Measurements from ENCODE around the gene ANKRD9.

The ANKRD9 gene

DNA sequence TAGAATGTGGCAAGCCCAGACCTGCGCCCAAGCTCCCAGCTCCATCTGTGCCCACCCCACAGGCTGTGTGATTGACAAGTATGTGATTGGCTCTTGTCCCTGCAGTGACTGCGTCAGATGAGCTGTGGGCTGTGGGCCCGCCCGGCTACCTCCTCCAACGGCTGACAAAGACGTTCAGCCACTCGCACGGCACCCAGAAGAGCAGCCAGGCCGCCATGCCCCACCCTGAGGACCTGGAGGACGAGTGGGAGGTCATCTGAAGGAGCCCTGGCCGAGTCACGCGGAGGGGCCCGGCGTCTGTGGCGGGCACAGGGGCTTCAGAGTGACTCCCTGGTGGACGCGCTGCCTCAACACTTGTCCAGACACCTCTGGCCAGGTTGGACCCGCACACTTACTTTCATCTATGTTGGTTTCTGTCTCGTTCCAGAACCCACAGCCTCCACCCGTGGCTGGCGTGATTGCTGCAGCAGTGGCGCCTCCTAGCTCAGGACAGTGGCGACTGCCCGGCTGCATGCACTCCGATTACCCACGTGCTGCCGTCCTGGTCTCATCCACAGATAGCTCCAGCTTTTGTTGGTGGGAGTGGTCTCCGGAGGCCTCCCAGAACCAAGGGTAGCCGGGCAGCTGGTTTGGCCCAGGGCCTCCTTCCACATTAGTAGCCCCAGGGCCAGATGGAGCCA lies 11.4 kb downstream of the ANKRD9 start:
- no peak for DNase-seq (ENCODE audit: low read depth)

DNA sequence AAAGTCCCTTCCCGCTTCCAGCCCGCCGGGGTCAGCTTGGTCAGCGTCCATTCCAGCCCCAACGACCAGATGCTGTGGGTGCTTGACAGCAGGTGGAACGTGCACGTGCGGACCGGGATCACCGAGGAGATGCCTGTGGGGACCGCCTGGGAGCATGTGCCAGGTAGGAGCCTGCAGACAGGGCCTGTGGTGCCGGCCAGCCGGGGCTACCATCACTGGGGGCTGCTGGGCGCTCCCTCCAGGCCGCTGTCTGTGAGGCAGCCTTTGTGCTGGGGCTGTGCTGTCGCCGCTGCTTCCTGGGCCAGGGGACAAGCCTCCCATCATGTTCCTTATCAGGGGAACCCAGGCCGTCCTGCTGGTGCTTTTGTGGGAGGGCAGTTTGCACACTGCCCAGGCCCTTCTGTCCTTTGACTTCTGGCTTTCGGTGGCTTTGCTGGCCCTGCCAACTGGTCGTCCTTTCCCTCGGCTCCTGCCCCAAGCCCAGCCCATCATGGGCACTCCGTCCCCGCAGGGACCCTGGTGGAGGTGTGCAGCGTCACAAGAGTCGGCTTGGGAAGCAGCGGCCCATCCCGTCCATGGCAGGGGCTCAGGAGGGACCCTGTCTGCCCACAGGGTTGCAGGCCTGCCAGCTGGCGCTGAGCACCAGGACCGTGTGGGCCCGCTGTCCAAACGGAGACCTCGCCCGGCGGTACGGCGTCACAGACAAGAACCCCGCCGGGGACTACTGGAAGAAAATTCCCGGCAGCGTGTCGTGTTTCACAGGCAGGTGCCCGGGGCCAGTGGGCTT lies 12.4 kb downstream of the ANKRD9 start:
- no peak for DNase-seq (ENCODE audit: low read depth)

DNA sequence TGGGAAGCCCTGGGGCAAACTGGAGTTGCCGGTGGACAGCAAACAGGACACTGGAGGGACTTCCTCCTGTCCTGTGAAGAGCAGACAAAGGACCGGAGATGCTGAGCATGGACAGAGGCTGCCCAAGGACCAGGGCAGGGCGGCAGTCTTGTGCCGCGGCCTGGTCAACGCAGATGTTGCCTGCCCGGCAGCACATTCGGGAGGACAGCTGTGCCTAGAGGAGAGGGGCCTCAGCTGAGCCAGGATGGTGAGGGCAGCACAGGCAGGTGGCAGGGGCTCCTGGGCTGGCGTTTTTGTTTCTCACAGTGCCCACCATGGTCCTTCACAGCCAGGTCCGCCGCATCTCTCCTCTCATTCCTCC lies 13.3 kb downstream of the ANKRD9 start:
- DNase-seq (ENCODE audit: low read depth) = no peak

DNA sequence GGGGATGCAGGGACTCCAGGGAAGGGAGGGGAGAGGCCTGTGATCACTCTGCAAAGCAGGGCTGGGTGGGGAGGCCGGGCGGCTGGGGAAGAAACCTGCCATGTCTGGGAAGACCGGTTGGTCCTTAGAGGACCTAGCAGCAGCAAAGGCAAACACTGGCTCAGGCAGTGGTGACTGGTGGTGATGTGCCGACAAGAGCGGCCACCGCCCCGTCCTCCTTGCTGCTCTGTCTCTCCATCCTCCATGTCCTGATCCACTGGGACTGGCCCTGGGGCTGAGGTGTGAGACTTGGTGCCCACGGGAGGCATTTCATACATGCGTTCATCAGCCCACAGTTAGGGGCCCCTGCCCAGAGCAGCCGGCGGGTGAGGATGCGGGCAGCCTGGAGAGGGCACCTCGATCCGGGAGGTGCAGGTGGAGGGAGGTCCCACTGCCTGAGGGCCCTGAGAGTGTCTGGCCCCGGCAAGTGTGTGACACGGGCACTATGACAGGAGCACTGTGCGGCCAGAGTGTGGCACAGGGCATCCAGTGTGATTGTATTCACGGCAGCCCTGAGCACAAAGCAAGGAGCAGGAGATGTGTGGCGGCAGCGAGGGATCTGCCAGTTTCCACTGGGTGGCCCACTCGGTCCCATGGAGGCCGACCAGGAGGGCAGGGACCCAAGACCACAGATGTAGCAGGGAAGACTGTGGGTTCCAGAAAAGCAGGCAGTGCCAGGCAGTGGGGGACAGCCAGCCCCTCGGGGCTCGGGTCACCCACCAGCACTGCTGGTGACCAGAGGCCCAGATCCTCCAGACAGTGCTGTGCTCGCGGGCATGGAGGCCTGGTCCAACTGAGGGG lies 13.9 kb downstream of the ANKRD9 start:
- no peak for DNase-seq (ENCODE audit: low read depth)

DNA sequence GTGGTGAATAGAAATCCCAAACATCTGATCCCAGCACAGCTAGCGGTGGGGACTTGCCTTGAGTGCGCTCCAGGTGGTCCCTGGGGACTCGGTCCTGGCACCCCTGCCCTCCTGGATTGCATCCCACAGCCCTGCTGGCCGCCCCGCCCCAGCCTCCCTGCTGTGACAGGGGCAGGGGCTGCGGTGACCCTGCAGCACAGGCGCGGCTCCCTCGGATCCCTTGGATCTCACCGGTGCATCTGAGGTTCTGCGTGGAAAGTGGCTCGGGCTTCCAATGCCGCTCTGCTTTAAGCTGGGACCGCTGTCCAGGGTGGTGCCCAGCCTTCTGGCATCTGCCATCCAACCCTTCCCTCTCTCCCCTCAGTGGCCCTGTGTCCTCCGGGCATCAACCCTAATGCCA lies 16.0 kb downstream of the ANKRD9 start:
- DNase-seq (ENCODE audit: low read depth) = no peak

DNA sequence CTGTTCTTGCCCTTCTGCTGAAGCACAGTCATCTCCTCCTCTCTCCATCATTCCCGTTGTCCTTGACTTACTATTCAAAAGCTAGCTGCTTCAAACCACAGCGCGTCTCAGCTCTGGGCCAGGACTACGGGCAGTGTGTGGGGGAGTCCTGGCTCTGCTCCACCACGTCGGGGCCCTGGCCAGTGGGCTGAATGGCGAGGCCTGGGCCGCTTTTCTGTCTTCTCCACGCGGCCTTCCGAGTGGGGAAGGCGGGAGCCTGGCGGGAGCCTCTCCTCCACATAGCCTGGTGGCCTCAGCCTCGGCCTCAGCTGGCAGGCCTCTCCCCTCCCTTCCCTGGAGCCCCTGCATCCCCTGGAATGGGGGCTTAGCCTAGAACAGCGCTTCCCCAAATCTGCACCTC lies 16.5 kb downstream of the ANKRD9 start:
- no peak for DNase-seq (ENCODE audit: low read depth)

DNA sequence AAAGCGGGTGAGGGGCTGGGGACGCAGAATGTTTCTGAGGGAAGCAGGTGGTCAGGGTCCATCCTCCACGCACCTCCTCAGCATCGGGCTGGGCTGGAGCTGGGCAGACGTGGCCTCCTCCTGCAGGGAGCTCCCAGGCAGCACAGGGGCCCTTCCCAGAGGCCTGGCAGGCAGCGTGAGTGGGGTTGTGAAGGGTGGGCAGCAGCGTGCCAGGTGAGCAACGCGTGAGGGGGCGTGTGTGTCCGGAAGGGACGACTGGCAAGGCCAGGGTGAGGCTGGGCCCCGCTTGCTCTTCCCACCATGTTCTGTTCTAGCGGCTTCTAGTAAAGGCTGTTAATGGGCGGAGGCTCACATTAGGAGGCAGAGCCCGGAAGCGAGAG lies 17.1 kb downstream of the ANKRD9 start:
- DNase-seq (ENCODE audit: low read depth) = no peak

DNA sequence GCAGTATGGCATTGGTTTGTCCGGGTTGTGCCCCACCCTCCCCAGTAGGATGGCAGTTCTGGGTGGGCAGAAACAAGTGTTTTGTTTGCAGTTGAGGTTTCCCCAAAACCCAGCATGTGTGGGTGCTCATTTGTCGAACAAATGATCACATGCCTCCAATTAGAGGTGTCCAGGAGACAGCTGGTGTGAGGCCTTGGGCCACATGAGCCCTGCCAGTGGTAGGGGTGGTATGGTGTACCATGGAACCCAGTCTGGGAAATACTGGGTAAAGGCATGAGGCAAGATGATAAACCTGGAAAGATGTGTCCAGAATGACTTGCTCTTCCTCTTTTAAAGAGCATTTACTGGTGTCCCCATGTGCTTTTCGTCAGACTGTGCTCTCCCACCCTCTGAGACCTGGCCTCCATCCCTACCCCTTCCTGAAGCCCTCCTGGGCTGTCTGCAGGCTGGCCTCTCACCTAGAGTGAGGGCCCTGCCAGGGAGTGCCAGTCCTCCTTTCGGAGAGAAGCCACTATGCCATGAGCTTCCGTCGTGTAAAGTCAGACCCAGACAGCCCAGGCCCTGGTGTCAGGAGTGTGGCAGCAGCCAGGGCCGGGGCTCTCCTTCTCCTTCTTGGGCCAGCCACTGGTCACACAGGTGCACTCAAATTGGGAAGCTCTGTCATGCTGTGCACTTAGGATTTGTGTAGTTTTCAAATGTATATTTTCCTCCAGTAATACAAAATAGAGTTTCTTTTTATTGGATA lies 17.6 kb downstream of the ANKRD9 start:
- DNase-seq (ENCODE audit: low read depth) = no peak

DNA sequence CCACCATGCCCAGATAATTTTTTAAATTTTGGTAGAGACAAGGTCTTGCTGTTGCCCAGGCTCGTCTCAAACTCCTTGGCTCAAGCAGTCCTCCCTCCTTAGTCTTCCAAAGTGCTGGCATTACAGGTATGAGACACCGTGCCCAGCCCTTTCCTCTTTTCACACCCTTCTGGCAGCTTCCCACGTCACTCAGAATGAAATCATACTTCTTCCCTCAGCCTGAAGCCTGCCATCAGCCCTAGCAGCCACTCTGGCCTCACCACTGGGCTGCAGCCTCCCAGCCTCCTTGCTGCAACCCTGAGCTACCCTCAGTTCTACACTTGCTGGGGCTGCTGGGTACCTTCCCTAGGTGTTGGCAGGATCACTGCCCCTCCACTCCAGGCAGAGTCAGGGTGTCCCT lies 18.2 kb downstream of the ANKRD9 start:
- no peak for DNase-seq (ENCODE audit: low read depth)

DNA sequence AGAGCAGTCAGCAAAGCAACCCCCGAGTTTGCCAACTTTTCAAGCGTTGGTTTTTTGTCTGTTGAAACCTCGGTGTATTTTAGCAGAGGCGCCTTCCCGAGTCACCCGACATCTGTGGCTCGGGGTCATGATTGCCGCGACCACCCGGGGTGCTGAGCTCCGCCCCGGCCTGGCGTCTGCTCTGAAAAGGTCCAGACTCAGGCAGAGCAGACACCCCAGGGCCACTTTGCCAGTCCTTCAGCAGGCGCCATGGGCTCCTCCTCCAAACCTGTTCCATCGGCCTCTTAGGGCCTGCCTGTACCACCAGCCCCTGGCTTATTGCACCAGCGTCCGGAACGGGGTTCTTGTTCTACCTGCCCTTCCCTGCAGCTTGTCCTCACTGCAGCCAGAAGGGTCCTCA lies 19.1 kb downstream of the ANKRD9 start:
- DNase-seq (ENCODE audit: low read depth) = no peak

DNA sequence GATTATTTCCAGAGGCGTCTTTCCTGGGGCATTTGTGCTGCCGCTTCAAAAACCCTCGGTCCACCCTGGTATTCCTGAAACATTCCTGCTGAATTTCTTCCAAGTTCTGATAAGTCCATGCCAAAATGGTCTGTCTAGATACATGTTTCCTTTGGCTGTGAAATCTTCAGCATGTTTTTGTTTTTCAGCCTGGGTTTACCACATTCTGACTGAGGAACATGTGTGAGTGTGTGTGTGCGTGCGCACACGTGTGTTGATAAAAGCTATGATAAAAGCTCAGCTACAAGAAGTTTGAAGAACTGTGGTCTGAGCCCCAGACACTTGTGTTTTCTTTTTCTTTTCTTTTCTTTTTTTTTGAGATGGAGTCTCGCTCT lies 22.4 kb downstream of the ANKRD9 start:
- no peak for DNase-seq (ENCODE audit: low read depth)

DNA sequence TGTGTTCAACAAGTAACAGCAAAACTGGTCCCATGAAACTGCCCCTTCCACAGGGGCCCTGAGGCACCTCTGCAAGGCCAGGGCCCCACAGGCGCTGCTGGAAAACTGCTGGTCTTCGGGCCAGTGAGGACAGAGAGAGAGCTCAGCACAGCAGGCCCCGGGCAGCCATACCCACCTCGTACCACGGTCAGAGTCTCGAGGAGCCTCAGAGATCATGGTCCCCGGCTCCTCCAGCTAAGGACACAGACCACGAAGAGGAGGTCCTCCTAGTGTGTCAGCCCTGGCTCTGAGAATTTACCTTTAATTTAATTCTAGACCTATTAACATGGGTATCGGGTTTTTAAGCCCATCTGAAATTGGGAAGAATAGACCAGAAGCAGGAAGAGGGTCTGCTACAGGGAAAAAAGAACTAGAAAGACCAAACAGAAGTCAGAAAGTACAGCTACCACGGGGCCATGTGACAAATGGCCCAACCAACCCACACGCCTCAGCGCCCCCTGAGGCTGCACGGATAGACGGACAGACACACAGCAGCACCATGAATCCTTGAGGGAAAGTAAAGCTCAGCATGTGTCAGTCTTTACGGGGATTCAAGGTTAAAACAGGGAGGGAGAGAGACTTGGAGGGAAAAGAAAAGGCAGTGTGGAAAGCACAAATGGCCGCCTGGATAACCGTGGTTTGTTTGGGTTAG lies 22.9 kb downstream of the ANKRD9 start:
- DNase-seq (ENCODE audit: low read depth) = no peak

DNA sequence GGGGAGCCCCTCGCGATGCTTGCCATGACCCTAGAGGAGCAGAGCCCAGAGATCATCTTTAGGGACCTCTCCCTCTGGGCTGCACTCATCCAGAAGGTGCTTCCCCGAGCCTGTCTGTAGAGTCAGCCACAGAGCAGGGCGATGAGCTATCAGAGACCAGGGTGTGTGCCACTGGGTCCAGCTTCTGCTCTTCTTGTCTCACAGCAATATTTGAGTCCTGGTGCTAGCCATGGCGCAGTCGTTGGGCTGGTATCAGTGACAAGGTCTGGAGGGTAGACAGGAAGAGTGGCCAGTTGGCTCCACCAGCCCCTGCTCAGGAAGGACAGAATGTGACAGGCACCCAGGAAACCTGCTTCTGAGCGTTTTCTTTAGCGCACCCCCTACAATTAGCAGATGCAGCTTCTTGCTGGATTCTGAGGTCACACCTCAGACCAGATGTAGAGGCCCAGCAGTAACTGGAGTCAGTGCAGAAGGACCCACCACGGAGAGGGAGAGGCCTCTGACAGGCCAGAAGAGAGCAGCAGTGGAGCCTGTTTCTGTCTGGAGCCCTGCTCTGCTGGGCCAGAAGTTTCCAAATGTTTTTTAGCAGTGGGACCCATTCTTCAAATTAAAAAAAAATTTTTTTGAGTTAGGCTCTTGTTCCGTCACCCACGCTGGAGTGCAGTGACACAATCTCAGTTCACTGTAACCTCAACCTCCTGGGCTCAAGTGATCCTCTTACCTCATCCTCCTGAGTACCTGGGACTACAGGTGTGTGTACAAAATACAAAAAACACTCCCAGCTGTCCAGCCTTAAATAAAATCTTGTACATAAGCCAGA lies 23.7 kb downstream of the ANKRD9 start:
- no peak for DNase-seq (ENCODE audit: low read depth)

DNA sequence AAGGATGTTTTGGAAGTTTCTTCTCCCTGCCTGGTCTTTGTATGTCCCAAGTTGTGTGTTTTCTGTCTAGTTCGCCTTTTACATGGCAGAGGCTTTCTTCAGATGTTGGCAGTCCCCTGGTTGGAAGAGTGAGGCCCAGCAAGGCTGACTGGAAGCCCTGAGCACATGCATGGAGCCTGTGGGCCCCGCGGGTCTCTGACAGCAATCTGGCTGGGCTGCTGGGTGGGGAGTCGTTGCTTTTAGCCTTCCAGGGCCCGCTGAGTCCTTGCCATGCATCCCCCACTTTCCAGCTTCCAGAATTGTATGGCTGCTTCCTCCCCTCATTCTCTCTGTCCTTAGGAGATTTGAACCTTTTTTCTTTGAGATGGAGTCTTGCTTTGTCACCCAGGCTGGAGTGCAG lies 25.3 kb downstream of the ANKRD9 start:
- DNase-seq (ENCODE audit: low read depth) = no peak

DNA sequence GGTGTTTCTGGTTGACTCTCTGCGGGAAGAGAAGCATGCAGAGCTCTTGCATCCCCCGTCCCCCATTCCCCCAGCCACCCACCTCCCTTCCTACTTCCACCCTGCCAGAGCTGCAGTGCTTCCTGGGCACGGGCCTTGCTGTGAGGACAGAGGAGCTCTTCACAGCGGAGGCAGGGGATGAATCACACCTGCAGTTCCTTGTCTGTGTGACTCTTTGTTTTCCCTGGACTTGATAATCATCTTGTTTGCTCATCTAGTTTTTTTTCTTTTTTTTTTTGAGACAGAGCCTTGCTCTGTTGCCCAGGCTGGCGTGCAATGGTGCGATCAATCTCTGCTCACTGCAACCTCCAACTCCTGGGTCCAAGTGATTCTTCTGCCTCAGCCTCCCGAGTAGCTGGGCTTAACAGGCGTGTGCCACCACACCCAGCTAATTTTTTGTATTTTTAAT lies 27.8 kb downstream of the ANKRD9 start:
- no peak for DNase-seq (ENCODE audit: low read depth)

DNA sequence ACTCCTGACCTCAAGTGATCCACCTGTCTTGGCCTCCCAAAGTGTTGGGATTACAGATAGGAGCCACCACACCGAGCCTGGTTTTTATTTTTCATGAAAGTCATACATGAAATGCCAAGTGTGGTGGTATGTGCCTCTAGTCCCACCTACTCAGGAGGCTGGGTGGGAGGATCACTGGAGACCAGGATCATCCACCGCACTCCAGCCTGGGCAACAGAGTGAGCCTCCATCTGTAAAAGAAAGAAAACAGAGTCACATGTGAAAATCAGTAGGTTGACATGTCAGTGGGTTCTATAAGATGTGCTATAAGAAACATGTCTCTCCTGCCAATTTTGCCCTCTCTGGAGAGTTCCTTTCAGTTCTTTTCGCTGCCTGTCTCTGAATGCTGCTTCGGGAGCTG lies 28.2 kb downstream of the ANKRD9 start:
- no peak for DNase-seq (ENCODE audit: low read depth)

DNA sequence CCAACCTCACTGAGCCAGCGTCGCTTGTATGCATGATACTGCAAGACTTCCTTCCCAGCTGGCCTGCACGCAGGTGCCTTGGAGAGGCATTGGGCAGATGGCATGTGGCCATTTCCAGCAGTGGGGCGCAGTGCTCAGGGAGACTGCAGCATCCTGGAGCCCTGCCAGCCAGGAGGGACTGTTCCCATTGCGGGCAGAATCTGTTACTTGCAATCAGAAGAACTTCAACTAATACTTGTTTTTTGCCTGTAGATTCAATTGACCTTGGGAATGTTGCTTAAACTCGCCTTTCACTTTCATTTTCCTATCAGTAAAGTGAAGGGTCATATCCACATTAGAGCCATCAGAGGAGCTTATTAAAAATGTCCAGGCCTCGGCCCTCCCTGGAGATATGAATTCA lies 29.8 kb downstream of the ANKRD9 start:
- DNase-seq (ENCODE audit: low read depth) = no peak

DNA sequence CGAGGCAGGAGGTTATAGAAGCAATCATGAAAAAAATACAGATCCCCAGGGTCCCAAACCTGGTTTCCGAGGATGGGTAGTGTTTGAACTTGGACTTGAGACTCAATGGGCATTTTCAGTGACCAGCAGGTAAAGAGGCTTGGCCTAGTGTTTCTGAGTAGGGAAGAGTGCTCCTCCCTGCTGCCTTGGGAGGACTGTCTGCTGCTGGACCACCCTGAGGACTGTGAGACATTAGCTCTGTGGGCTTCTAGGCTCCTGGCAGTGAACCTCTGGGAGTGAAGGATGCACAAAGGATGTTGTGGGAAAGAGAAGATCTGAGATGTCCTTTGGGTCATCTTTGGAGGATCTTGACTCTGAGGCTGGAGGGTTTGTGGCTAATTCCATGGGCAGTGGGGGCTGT lies 30.5 kb downstream of the ANKRD9 start:
- no peak for DNase-seq (ENCODE audit: low read depth)

DNA sequence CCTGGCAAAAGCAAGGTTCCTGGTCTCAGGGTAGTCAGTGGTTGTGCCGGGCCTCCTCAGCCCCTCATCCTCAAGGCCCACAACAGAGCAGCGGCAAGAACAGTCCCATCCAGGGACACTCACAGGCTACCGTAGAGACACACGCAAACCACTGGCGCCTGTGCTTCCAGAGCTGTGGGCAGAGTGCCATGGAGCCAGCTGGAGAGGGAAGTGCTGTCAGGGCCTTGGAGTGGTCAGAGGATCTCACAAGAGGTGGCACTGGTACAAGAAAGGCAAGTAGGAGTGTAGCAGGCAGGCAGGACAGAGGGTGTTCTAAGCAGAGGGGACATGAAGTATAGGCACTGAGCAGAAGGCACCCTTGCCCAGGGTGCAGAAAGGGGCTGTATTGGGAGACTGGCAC lies 34.6 kb downstream of the ANKRD9 start:
- DNase-seq (ENCODE audit: low read depth) = no peak

DNA sequence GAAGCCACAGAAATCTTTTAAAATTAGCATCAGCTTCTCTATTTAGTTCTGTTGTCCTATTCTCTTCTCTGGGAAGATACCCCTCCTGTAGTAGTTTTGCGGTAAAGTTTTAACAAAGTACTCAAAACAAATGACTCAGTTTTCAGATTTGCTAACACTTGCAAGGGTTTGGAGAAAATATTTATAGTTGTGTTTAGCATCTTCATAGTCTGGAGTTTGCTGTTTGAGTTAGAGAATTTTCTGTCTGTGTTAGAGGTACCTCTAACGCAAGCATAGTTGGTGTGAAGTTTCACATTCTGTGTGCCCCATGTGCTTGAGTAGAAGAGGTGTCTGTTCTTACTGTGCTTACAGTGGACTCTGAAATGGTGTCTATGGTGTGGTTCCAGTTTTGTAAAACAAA lies 36.0 kb downstream of the ANKRD9 start:
- no peak for DNase-seq (ENCODE audit: low read depth)

DNA sequence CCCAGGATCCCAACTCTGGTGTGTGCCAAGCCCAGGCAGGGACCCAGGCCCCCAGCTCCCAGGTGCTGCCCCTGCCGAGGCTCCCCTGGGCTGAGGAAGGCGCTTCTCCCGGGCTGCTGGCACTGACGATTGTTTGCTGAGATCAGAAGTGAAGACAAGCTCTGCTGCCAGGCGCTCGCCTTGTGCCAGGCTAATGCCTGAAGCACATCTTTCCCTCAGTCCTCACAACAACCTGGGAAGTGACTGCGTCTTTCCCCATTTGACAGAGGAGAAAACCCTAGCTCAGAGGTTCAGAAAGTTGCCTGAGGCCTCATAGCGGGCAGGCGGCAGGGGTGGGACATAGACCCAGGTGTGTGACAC lies 36.8 kb downstream of the ANKRD9 start:
- no peak for DNase-seq (ENCODE audit: low read depth)
